ENCODE results near the gene SLC6A7. TPM values are rescaled to one million over a fixed set of nuclear protein-coding genes. Genes with fewer than 3 reads are reported as not detected.
A peak's percentile ranks its signal among the peaks of the same experiment; 100 is the strongest.

The SLC6A7 gene
- total RNA-seq, 1 experiment from 2014 or later = not detected

- no TSS peak for BruUV-seq (replicated peaks)
- Mint-ChIP-seq H3K36me3 (ENCODE audit: insufficient read depth, unreplicated experiment) (no peaks in the 10 kb centered on the region), H3K9me3 (ENCODE audit: low read depth, unreplicated experiment) (no peaks in the 10 kb centered on the region), H3K27ac (ENCODE audit: unreplicated experiment) (no peak overlapping the region), H3K4me1 (ENCODE audit: low read depth, unreplicated experiment) (peaks cover 20% of the 10 kb centered on the region), H3K27me3 (ENCODE audit: unreplicated experiment) (peaks cover 41% of the 10 kb centered on the region), H3K4me3 (ENCODE audit: low read depth, unreplicated experiment) (no peak overlapping the region)
- TF ChIP-seq CTCF (IDR thresholded peaks at IDR 0.05; ENCODE audit: unreplicated experiment) = no peak
- CTCF ChIA-PET = interaction anchor here (0.6 to 0.7 kb wide), 2 partner anchors 8 to 43 kb away, joined by 4 read pairs; no protein-coding TSS in a partner anchor
- intact Hi-C loops (cut with micrococcal nuclease; ENCODE audit: unreplicated experiment) = no loop called here
- DNase-seq = no peak
These were observed 16.9 kb downstream of the SLC6A7 start for GRCh38 chr5:150206779-150207115.

GRCh38 chr5:150208187-150209098, 18.6 kb downstream of the SLC6A7 start:
- TF ChIP-seq CTCF (IDR thresholded peaks at IDR 0.05; ENCODE audit: unreplicated experiment) = no peak
- CTCF ChIA-PET = interaction anchor here (1.0 to 1.2 kb wide), 2 partner anchors 9 to 187 kb away, joined by 3 read pairs; no protein-coding TSS in a partner anchor
- BruUV-seq (replicated peaks) = no TSS peak
- H3K4me3 Mint-ChIP-seq (ENCODE audit: low read depth, unreplicated experiment) = peak overlapping the region; percentile 38
- peak overlapping the region; percentile 35 for H3K27ac Mint-ChIP-seq (ENCODE audit: unreplicated experiment)
- H3K27me3 Mint-ChIP-seq (ENCODE audit: unreplicated experiment) = peaks cover 41% of the 10 kb centered on the region
- peaks cover 20% of the 10 kb centered on the region for H3K4me1 Mint-ChIP-seq (ENCODE audit: low read depth, unreplicated experiment)
- H3K9me3 Mint-ChIP-seq (ENCODE audit: low read depth, unreplicated experiment) = no peaks in the 10 kb centered on the region
- intact Hi-C loops (cut with micrococcal nuclease; ENCODE audit: unreplicated experiment) = no loop called here
- no peaks in the 10 kb centered on the region for H3K36me3 Mint-ChIP-seq (ENCODE audit: insufficient read depth, unreplicated experiment)
- DNase-seq = no peak

- intact Hi-C loops (cut with micrococcal nuclease; ENCODE audit: unreplicated experiment) = no loop called here
- peak; percentile 75 for DNase-seq
- no TSS peak for BruUV-seq (replicated peaks)
- no peaks in the 10 kb centered on the region for H3K9me3 Mint-ChIP-seq (ENCODE audit: low read depth, unreplicated experiment)
- H3K36me3 Mint-ChIP-seq (ENCODE audit: insufficient read depth, unreplicated experiment) = no peaks in the 10 kb centered on the region
- TF ChIP-seq CTCF (IDR thresholded peaks at IDR 0.05; ENCODE audit: unreplicated experiment) = no peak
- CTCF ChIA-PET = interaction anchor here (1.0 to 1.2 kb wide), 2 partner anchors 9 to 188 kb away, joined by 3 read pairs; no protein-coding TSS in a partner anchor
- H3K4me1 Mint-ChIP-seq (ENCODE audit: low read depth, unreplicated experiment) = peaks cover 20% of the 10 kb centered on the region
- peak overlapping the region; percentile 38 for H3K4me3 Mint-ChIP-seq (ENCODE audit: low read depth, unreplicated experiment)
- H3K27ac Mint-ChIP-seq (ENCODE audit: unreplicated experiment) = peak overlapping the region; percentile 35
- peaks cover 41% of the 10 kb centered on the region for H3K27me3 Mint-ChIP-seq (ENCODE audit: unreplicated experiment)
These were observed 19.3 kb downstream of the SLC6A7 start for GRCh38 chr5:150209099-150209635.

GRCh38 chr5:150210644-150211043, 20.8 kb downstream of the SLC6A7 start:
- CTCF ChIA-PET = no interaction called here
- BruUV-seq (replicated peaks) = no TSS peak
- Mint-ChIP-seq H3K4me1 (ENCODE audit: low read depth, unreplicated experiment) (peaks cover 22% of the 10 kb centered on the region), H3K9me3 (ENCODE audit: low read depth, unreplicated experiment) (no peaks in the 10 kb centered on the region), H3K4me3 (ENCODE audit: low read depth, unreplicated experiment) (no peak overlapping the region), H3K27ac (ENCODE audit: unreplicated experiment) (no peak overlapping the region), H3K27me3 (ENCODE audit: unreplicated experiment) (peaks cover 41% of the 10 kb centered on the region), H3K36me3 (ENCODE audit: insufficient read depth, unreplicated experiment) (no peaks in the 10 kb centered on the region)
- intact Hi-C loops (cut with micrococcal nuclease; ENCODE audit: unreplicated experiment) = loop anchor here (10.0 kb wide), 1 partner anchor 376 kb away; no protein-coding TSS in a partner anchor
- no peak for TF ChIP-seq CTCF (IDR thresholded peaks at IDR 0.05; ENCODE audit: unreplicated experiment)
- DNase-seq = no peak
